HG03108 (cell line): ENCODE results near the gene ZNF346.

Experiments used
- ATAC-seq: cut with Tn5 transposase; IDR thresholded peaks from one replicate; pipeline ENCODE4 v1.9.1; 2021; ENCODE audit warnings: moderate library complexity; ENCODE audit not compliant: unreplicated experiment

Gene ZNF346

GRCh38 chr5:177092178-177093081, 69.9 kb downstream of the ZNF346 start:
- no peak for ATAC-seq

GRCh38 chr5:177093082-177093712, 70.7 kb downstream of the ZNF346 start:
- ATAC-seq: no peak

- ATAC-seq: no peak
These were observed 71.3 kb downstream of the ZNF346 start for GRCh38 chr5:177093803-177094202.

GRCh38 chr5:177094224-177095087, 72.0 kb downstream of the ZNF346 start:
- ATAC-seq: no peak

- no peak for ATAC-seq
These were observed 72.7 kb downstream of the ZNF346 start for GRCh38 chr5:177095088-177095669.

- ATAC-seq: no peak
These were observed 73.9 kb downstream of the ZNF346 start for GRCh38 chr5:177096162-177097015.

- no peak for ATAC-seq
These were observed 74.8 kb downstream of the ZNF346 start for GRCh38 chr5:177097016-177097985.

GRCh38 chr5:177098120-177098469, 75.6 kb downstream of the ZNF346 start:
- ATAC-seq: no peak

GRCh38 chr5:177098470-177099141, 76.1 kb downstream of the ZNF346 start:
- no peak for ATAC-seq

GRCh38 chr5:177099422-177100093, 77.1 kb downstream of the ZNF346 start:
- ATAC-seq: no peak

- no peak for ATAC-seq
These were observed 78.2 kb downstream of the ZNF346 start for GRCh38 chr5:177100714-177101121.

GRCh38 chr5:177103523-177104253, 81.2 kb downstream of the ZNF346 start:
- no peak for ATAC-seq

- no peak for ATAC-seq
These were observed 83.4 kb downstream of the ZNF346 start for GRCh38 chr5:177105691-177106476.

GRCh38 chr5:177107159-177107558, 84.7 kb downstream of the ZNF346 start:
- no peak for ATAC-seq

- ATAC-seq: no peak
These were observed 87.3 kb downstream of the ZNF346 start for GRCh38 chr5:177109810-177110209.

GRCh38 chr5:177111720-177112394, 89.4 kb downstream of the ZNF346 start:
- no peak for ATAC-seq
